ENCODE results near the gene TMEM19.

DNA sequence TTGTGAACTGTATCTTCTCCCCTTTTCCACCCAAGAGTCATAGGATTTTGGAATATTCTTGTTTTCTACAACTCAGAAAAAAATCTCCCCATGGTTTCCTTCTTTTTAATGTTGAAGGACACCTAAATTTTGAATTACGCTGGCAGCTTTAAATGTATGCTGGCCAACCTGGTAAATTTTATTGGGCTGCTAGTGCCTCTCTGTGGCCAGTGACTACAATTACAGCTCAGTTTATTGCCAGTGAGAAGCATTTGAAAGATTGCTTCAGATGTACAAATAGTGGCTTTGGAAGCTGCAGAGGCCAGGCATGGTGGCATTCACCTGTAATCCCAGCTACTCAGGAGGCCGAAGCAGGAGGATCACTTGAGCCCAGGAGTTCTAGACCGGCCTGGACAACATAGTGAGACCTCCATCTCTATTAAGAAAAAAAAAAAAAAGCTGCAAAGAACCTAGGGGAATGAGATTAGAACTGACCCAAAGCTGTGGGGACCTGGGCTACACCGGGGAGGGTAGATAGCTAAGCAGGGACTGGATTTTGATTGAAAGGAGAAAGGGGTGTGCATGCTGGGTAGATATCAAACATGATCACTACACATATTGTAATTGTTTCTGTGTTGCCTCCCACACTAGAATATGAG lies 61.2 kb downstream of the TMEM19 start:
- TF ChIP-seq CTCF (IDR thresholded peaks at IDR 0.05) (no peak), POLR2A (IDR thresholded peaks at IDR 0.05) (no peak)

Data from lower leg skin (tissue), 3 donors.